NCI-H2227 (cell line): Measurements from ENCODE around the gene SLC13A1.
"Not testable (repeated sequence)": the region's sequence is repeated elsewhere in the genome, so short reads cannot be mapped to it uniquely, and the experiment has no call there.

Experiments used
- DNase-seq: peaks from one replicate; lab custom pipeline; 2025; ENCODE audit not compliant: unreplicated experiment; lab: John Stamatoyannopoulos, UW

SLC13A1 gene

GRCh38 chr7:123131961-123132360 lies 67.8 kb downstream of the SLC13A1 start:
- DNase-seq: no peak

GRCh38 chr7:123131556-123131955 lies 68.2 kb downstream of the SLC13A1 start:
- DNase-seq: no peak

- no peak for DNase-seq
Measured at GRCh38 chr7:123131140-123131539, 68.6 kb downstream of the SLC13A1 start.

GRCh38 chr7:123126691-123127090 lies 73.1 kb downstream of the SLC13A1 start:
- no peak for DNase-seq

DNA sequence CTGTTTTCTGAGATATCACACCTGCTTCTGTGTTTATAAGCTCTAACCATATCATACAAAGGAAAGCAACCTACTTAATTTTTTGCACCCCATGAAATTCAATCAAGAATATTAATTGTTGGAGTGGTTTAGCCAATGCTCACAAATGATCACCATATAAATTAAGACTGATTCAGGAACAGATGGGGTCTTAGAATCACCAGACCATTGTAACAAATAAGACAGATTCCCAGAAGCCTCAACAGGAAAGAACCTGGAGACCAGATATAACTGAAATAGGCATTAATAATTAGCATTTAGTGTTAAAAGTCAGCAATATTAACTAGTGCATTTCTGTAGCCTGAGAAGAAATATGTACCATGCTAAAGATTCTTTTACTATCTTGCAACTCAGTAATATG lies 73.6 kb downstream of the SLC13A1 start:
- no peak for DNase-seq

DNA sequence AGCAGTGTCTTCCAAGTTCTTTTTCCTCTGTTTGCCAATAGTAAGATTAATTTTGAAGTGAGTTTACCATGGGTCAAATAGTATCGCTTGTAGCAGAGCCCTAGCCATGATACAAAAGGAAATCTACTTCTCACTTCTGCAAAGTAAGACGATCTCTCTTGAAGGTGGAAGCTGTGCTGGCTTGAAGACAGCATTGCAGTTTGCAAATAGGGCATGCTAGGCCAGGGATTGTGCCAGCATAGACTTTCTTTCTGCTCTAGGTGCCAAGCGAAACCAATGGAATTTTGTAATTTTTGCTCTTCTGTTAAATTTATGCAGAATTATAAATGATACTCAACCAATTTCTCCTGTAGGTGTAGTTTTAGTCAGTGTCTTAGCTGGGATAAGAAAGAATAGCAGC lies 74.5 kb downstream of the SLC13A1 start:
- no peak for DNase-seq

- DNase-seq: no peak
Measured at GRCh38 chr7:123122916-123123315, 76.9 kb downstream of the SLC13A1 start.

- no peak for DNase-seq
Measured at GRCh38 chr7:123120286-123120685, 79.5 kb downstream of the SLC13A1 start.

GRCh38 chr7:123115331-123115730 lies 84.4 kb downstream of the SLC13A1 start:
- no peak for DNase-seq

DNA sequence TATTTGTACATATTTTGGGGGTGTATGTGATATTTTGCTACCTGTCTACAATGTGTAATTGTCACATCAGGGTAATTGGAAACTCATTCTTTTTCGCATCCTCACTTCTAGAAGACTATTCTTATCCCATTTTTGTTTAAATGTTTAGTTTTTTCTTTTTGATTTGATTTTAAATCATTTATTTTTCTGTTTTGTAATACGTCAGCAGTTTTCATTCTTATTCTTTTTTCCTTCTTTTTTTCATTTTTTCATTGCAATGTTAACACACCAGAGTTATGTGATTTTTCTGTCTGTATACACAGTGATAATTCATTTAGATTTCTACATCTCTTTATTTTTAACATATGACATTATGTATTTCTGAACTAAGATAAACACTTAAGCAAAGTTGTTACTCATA lies 85.5 kb downstream of the SLC13A1 start:
- DNase-seq: no peak

GRCh38 chr7:123112833-123113232 lies 86.9 kb downstream of the SLC13A1 start:
- no peak for DNase-seq

DNA sequence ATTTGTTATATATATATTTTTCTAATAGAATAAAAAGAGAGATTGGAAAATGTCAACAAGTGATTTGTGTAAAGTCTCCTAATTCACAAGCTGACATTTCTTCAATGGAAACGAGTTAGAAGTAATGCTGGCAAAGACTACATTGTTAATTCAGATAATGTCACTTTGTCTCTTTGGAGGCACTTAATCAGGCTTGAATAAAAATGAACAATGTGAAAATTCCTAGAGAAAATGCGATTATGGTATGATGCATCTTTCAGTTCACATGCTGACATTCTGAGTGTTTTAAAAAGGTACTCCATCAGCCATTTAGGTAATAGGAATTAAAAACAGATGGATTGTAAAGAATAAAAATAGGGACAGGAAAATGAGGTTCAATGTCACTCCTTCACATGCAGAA lies 100.1 kb downstream of the SLC13A1 start:
- DNase-seq: no peak

DNA sequence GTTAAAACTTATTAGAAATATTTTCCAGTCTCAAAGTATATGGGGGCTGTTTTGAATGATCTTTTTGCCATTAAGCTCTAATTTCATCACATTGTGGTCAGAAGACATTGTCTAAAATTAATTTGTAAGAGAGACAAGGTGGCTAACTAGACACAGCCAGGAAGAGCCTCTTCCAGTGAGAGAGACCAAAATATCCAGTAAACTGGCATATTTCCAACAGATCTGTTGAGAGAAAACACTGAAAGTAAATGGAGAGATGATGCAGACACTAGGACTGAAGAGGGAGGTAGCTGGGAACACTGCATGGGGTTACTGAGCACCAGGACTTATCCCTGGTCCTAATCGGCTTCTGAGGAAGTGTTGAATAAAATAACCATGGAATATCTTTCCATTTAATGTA lies 102.8 kb downstream of the SLC13A1 start:
- DNase-seq: no peak

DNA sequence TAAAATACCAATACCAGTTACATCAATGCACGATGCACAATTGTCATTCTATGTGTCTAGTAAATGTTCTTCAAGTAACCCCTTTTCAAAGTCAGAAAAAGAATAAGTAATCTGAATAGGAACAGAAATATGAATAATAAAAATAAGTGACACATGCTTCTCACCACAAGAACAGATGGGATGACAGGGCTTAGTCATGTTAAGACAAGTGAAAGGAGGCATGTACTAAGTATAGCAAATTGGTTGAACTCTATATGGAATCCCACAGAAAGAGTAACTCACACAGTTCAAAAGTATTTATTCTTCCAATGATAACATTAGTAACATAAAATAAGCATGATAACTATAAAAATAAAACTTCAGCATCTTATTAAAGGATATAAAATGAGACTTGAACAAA lies 103.3 kb downstream of the SLC13A1 start:
- no peak for DNase-seq

- no peak for DNase-seq
Measured at GRCh38 chr7:123090456-123090855, 109.3 kb downstream of the SLC13A1 start.

- DNase-seq: not testable (repeated sequence)
Measured at GRCh38 chr7:123086910-123087309, 112.9 kb downstream of the SLC13A1 start.

DNA sequence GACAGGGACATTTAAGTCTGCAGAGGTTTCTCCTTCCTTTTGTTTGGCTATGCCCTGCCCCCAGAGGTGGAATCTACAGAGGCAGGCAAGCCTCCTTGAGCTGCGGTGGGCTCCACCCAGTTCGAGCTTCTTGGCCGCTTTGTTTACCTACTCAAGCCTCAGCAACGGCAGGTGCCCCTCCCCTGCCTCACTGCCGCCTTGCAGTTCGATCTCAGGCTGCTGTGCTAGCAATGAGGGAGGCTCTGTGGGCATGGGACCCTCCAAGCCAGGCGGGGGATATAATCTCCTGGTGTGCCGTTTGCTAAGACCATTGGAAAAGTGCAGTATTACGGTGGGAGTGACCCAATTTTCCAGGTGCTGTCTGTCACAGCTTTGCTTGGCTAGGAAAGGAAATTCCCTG lies 114.9 kb downstream of the SLC13A1 start:
- DNase-seq: not testable (repeated sequence)

GRCh38 chr7:123079021-123079420 lies 120.7 kb downstream of the SLC13A1 start:
- DNase-seq: no peak

DNA sequence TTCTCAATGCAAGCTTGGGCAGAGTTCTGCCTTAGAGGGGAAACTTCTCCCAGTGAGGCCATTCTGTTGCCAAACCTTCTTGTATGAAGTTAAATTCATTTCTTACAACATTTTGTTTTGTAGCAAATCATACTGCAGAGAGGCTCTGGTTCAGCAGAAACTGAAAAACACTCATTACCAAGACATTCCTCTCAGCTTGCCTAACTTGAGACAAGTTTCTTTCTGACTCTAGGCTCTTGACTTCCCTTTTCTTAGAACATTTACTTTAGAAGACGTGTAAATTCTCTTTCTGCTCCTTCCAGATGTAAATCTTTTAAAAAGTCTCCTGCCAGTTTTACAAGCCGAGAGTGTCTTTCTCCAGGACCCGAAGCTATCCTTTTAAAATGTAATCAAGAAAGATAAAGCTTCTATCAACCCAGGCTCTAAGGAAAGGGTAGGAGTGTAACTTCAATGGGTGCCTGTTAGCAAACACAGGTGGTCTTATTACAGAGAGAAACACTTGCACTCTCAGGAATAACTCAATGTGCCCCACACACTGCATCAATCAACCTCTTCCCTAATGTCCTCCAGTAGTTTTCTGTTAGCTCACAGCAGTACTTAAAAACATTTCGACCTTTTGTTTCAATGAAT lies 123.8 kb downstream of the SLC13A1 start:
- DNase-seq: no peak

GRCh38 chr7:123070702-123071286 lies 129.0 kb downstream of the SLC13A1 start:
- DNase-seq: no peak

GRCh38 chr7:123067814-123068213 lies 132.0 kb downstream of the SLC13A1 start:
- no peak for DNase-seq
